ENCODE data around the gene TTLL5. TPM values are rescaled to one million over a fixed set of nuclear protein-coding genes. Genes with fewer than 3 reads are reported as not detected.

The TTLL5 gene
- total and polyA plus RNA-seq, 7 donors = 4.6 to 17.2 (median 9.1) TPM

- Histone ChIP-seq H3K27me3 (ENCODE audit: insufficient read depth in 3 of 3, low read length in 2 of 3) (no peaks in the 10 kb centered on the region), H3K27ac (no peak overlapping the region), H3K9me3 (no peaks in the 10 kb centered on the region), H3K4me3 (no peak overlapping the region), H3K36me3 (ENCODE audit: insufficient read depth in 1 of 2, low read depth in 1 of 2) (no peaks in the 10 kb centered on the region), H3K4me1 (no peaks in the 10 kb centered on the region)
- intact Hi-C loops (cut with DNase I) = no loop called here
- no peak for TF ChIP-seq CTCF (IDR thresholded peaks at IDR 0.05)
- ATAC-seq (no peak), DNase-seq (no peak)
- WGBS, 3 donors = 91 to 97% (median 96%) methylated on average over 1 of the region's 1 CpG
These were observed 174.7 kb downstream of the TTLL5 start for GRCh38 chr14:75835737-75836136.

GRCh38 chr14:75837151-75837787 lies 176.2 kb downstream of the TTLL5 start:
- no peaks in the 10 kb centered on the region for H3K9me3 ChIP-seq
- H3K36me3 ChIP-seq (ENCODE audit: insufficient read depth in 1 of 2, low read depth in 1 of 2) = no peaks in the 10 kb centered on the region
- no peak for TF ChIP-seq CTCF (IDR thresholded peaks at IDR 0.05)

GRCh38 chr14:75840911-75841310 lies 179.9 kb downstream of the TTLL5 start:
- no peak overlapping the region for H3K27ac ChIP-seq
- 87 to 91% (median 89%) methylated on average over 5 of the region's 5 CpGs for WGBS, 3 donors
- no peak for TF ChIP-seq CTCF (IDR thresholded peaks at IDR 0.05)
- no peaks in the 10 kb centered on the region for H3K9me3 ChIP-seq
- H3K4me3 ChIP-seq = no peak overlapping the region
- no peaks in the 10 kb centered on the region for H3K36me3 ChIP-seq (ENCODE audit: insufficient read depth in 1 of 2, low read depth in 1 of 2)
- DNase-seq = no peak
- no peaks in the 10 kb centered on the region for H3K27me3 ChIP-seq (ENCODE audit: insufficient read depth in 3 of 3, low read length in 2 of 3)
- no peaks in the 10 kb centered on the region for H3K4me1 ChIP-seq
- ATAC-seq = no peak
- intact Hi-C loops (cut with DNase I) = loop anchor here in 1 of 2 donors (5.0 kb wide), 1 partner anchor 41 kb away; no protein-coding TSS in a partner anchor

More at GRCh38 chr14:75837151-75837787, 176.2 kb downstream of the TTLL5 start:
- intact Hi-C loops (cut with DNase I) = no loop called here
- Histone ChIP-seq H3K4me3 (no peak overlapping the region), H3K27me3 (ENCODE audit: insufficient read depth in 3 of 3, low read length in 2 of 3) (no peaks in the 10 kb centered on the region), H3K4me1 (no peaks in the 10 kb centered on the region), H3K27ac (no peak overlapping the region)
- ATAC-seq = no peak
- no peak for DNase-seq
- WGBS, 3 donors = 93 to 98% (median 95%) methylated on average over 3 of the region's 3 CpGs

- intact Hi-C loops (cut with DNase I) = loop anchor here in 1 of 2 donors (5.0 kb wide), 1 partner anchor 40 kb away; no protein-coding TSS in a partner anchor
- ATAC-seq (no peak), DNase-seq (no peak)
- no peaks in the 10 kb centered on the region for H3K9me3 ChIP-seq
- TF ChIP-seq CTCF (IDR thresholded peaks at IDR 0.05) = no peak
- H3K4me3 ChIP-seq = no peak overlapping the region
- no peaks in the 10 kb centered on the region for H3K36me3 ChIP-seq (ENCODE audit: insufficient read depth in 1 of 2, low read depth in 1 of 2)
- H3K27ac ChIP-seq = no peak overlapping the region
- 43 to 48% (median 44%) methylated on average over 3 of the region's 3 CpGs for WGBS, 3 donors
- H3K27me3 ChIP-seq (ENCODE audit: insufficient read depth in 3 of 3, low read length in 2 of 3) = no peaks in the 10 kb centered on the region
- H3K4me1 ChIP-seq = no peaks in the 10 kb centered on the region
These were observed 181.5 kb downstream of the TTLL5 start for GRCh38 chr14:75842551-75842950.

GRCh38 chr14:75844486-75844885 lies 183.4 kb downstream of the TTLL5 start:
- no peak for ATAC-seq
- Histone ChIP-seq H3K4me1 (no peaks in the 10 kb centered on the region), H3K9me3 (no peaks in the 10 kb centered on the region), H3K4me3 (no peak overlapping the region), H3K27ac (no peak overlapping the region), H3K36me3 (ENCODE audit: insufficient read depth in 1 of 2, low read depth in 1 of 2) (no peaks in the 10 kb centered on the region), H3K27me3 (ENCODE audit: insufficient read depth in 3 of 3, low read length in 2 of 3) (no peaks in the 10 kb centered on the region)
- no peak for DNase-seq
- TF ChIP-seq CTCF (IDR thresholded peaks at IDR 0.05) = no peak
- intact Hi-C loops (cut with DNase I) = loop anchor here in 1 of 2 donors (5.0 kb wide), 1 partner anchor 38 kb away; no protein-coding TSS in a partner anchor
